SIG-M5 treated with dmso at 0.1 percent for 504 hours (cell line): ENCODE measurements around the gene EFHD1.
A peak's percentile ranks its signal among the peaks of the same experiment; 100 is the strongest.
"Not testable (repeated sequence)": the region's sequence is repeated elsewhere in the genome, so short reads cannot be mapped to it uniquely, and the experiment has no call there.

Experiments
- DNase-seq: peaks from one replicate; lab custom pipeline; 2025; ENCODE audit not compliant: unreplicated experiment; lab: John Stamatoyannopoulos, UW

Gene EFHD1

DNA sequence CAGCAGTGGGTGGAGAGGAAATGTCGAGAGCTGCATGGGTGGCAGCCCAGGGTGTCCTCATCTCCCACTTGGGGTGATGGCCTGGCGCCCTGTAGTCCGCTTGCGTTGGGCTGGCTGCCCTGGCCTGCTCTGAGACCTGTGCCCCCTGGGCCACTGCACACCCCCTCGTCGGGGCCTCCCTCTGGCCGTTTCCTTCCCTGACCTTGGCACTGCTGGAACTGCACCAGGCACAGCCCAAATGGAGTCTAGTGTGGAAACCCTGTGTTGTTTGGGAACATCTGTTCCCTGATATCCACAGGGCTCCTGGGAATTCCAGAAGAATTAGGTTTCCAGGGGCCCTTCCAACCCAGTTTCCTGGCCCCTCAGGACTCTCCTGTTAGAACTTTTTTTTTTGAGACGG is 13.9 kb downstream of the EFHD1 start:
- no peak for DNase-seq

GRCh38 chr2:232649033-232649432 is 15.6 kb downstream of the EFHD1 start:
- DNase-seq: no peak

- no peak for DNase-seq
Observed at GRCh38 chr2:232652505-232652851, 19.1 kb downstream of the EFHD1 start.

- no peak for DNase-seq
Observed at GRCh38 chr2:232653441-232653840, 20.0 kb downstream of the EFHD1 start.

- DNase-seq: peak; percentile 18
Observed at GRCh38 chr2:232655392-232655791, 22.0 kb downstream of the EFHD1 start.

DNA sequence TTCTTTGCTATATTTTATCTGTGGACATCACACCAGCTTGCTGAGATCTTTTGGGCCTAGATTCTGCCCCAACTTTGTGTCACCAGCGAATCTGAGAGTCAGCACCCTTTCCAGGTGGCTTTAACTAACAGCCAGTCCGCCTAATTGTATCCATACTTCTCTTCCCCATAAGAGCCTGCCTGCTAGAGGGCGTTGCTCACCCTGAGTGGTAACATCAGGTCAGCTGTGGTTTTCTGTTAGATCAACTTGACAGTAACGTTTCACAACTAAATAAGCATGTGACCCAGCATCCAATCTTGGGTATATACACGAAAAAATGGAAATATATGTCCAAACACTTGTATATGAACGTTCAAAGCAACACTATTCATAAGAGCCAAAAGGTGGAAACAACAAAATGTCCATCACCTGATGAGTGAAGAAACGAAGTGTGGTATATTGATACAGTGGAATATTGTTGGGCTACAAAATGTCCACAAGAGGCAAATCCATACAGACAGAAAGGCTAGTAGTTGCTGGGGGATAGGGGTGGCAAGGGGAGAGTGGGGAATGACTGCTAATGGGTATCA is 24.9 kb downstream of the EFHD1 start:
- peak; percentile 84 for DNase-seq

- DNase-seq: no peak
Observed at GRCh38 chr2:232659359-232659758, 26.0 kb downstream of the EFHD1 start.

GRCh38 chr2:232662486-232663260 is 29.3 kb downstream of the EFHD1 start:
- no peak for DNase-seq

DNA sequence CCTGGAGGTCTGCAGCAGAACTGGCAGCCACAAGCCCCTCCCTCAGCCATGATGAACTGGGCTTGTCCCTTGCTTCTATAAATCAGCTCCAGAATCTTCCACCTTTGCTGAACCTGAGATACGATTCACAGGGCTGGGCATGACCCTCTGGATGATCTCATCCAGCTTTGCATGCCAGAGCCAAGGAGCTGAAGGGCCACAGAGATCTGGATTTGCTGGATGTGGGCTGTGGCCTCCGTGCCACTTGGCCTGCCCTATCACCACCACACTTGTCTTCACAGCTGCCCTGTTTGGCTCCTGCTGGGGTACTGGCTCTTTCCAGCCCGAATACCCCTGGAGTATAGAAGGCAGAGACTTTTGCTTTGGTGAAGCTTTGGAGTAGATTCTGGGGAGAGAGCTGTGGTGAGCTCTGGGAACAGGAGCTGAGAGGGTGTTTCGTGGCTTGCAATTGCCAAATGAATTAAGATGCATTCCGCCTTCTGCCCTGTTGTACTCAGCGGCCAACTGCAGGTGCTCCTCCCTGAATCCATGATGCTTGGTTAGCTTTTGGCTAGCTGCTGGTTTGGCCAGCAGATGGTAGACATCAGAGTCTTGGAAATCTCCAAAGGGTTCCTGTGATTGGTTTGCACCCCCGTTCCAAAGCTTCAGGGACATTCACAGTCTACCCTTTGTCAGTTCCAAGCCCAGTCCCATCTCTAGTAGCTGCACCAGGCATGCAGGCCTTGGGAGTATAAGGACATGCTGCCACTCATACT is 32.8 kb downstream of the EFHD1 start:
- DNase-seq: no peak

GRCh38 chr2:232667989-232668583 is 34.7 kb downstream of the EFHD1 start:
- no peak for DNase-seq

DNA sequence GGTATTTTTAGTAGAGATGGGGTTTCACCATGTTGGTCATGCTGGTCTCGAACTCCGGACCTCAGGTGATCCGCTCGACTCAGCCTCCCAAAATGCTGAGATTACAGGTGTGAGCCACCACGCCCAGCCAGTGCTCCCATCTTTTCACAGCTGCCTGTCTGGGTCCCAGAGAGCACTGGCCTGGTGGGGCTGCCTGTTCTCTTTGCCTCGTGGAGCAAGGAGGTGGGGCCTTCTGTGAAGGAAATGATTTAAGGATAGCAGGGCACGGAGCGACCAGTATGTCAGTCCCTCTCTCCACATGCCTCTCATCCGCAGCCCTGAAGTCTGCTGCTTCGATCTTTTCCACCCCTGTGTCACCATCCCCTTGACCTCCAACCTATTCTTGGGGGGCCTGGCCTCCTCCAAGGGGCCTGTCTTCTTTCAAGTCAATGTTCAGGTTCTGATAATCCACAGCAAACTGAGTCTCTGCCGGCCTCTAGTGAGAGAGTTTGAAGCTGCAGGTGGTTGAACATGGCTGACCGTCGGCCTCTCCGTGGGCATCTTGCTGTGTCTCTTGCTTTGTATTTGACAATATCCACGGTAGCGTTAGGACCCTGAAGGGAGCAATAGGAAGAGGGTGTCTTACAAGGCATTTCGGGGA is 35.5 kb downstream of the EFHD1 start:
- no peak for DNase-seq

DNA sequence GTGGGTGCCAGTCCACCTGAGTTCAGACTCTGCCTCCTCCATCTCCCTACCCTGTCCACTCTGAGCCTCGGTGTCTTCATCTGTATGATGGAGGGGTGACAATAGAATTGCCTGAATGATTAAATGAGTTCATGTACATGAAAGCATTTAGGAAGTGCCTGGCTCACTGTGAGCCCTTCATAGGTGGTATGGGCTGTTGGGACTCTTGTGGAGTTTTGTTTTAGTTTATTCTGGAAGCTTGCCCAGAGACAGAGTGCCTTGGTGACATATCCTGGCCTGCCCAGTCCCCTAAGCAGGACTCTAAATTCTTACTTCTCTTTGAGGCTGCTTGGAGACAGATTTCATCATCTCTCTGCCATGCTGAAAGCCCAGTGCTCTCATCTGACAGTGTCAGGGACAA is 39.2 kb downstream of the EFHD1 start:
- no peak for DNase-seq

DNA sequence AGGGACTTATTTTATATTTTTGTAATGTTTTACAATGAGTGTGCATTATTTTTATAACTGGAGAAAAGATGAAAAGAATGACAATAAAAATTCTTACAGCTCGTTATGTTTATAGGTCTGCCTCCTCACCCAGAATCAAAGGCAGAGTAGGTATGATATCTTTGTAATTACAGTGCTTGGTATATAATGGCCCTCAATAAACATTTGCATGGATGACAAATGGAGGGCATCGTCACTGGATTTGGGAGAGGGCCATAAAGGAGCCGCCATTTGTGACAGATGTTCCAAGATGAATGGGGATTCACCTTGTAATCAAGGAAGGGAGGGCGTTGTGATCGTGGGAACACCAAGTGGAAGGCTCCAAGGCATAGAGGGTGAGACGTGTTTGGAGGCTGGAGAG is 41.1 kb downstream of the EFHD1 start:
- DNase-seq: no peak

- no peak for DNase-seq
Observed at GRCh38 chr2:232675381-232675780, 42.0 kb downstream of the EFHD1 start.

GRCh38 chr2:232680006-232680405 is 46.6 kb downstream of the EFHD1 start:
- DNase-seq: no peak

DNA sequence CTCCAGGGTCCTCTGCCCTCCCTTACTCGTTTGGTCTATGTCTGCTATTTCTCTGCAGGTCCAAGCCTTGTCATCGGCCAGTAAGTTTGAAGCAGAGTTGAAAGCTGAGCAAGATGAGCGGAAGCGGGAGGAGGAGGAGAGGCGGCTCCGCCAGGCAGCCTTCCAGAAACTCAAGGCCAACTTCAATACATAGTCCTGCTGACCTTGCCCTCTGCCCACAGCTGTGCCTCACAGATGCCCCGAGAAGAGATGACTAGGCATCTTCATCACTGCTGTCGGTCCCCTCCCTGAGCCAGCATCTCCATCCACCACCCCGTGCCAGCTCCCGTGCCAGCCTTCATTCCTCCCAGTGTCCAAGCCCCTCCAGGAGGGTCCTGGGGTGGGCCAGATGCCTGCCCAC is 48.1 kb downstream of the EFHD1 start:
- DNase-seq: no peak

DNA sequence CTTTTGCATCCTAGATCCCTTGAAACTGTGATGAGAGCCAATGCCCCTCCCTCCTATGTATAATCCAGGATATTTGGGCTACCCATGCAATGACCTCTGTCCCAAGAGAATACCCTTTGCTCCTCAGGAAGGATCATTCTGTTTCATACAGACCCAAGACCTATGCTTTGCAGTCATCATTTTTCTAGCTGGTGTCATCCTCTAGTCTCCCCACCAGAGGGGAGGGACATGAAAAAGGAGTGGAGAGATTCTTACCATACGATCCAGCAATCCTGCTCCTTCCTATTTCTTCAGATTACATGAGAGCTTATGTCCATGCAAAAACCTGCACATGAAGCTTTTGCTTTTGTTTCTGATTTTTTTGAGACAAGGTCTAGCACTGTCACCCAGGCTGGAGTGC is 50.0 kb downstream of the EFHD1 start:
- no peak for DNase-seq

DNA sequence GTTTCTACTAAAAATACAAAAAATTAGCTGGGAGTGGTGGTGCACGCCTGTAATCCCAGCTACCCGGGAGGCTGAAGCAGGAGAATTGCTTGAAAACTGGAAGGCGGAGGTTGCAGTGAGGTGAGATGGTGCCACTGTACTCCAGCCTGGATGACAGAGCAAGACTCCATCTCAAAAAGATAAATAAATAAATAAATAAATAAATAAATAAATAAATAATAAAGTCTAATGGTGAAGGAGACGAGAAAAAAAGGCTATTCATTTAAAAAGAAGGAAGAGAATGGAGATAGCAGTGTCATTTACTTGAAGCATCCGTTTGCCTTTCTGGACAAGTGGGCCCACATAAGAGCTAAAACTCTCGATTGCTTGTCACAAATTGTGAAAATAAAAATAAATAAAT is 52.0 kb downstream of the EFHD1 start:
- not testable (repeated sequence) for DNase-seq

- DNase-seq: no peak
Observed at GRCh38 chr2:232687382-232688160, 54.2 kb downstream of the EFHD1 start.

DNA sequence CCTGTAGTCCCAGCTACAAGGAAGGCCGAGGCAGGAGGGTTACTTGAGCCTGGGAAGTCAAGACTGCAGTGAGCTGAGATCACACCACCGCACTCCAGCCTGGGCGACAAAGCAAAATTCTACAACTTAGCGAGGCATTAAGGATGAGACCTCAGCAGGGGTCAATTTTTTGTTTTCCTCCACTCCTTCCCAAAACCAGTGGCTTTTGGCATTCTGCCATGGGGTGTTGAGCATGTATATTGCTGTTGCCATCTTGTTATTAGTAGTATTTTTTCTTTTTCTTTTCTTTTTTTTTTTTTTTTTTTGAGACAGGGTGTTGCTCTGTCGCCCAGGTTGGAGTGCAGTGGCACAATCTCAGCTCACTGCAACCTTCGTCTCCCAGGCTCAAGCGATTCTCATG is 54.8 kb downstream of the EFHD1 start:
- DNase-seq: no peak
